Epithelial cell of esophagus (primary cell): ENCODE results near the gene SUN3.
A peak's percentile ranks its signal among the peaks of the same experiment; 100 is the strongest.

ENCODE experiments used
- DNase-seq: peaks from one replicate; pipeline ENCODE4 v3.0.0; 2010; ENCODE audit warnings: low read depth
- H3K4me3 ChIP-seq: 2 replicates; pipeline ENCODE4 v1.5.1; 2011; ENCODE audit warnings: mild to moderate bottlenecking, low read length, control low read depth
- CTCF ChIP-seq: IDR thresholded peaks from 2 replicates; pipeline ENCODE4 v1.5.1; 2011; ENCODE audit warnings: low read depth, mild to moderate bottlenecking, low read length, control low read depth, inconsistent platforms; ENCODE audit not compliant: insufficient read depth; ENCODE audit errors: missing control alignments

SUN3 gene

GRCh38 chr7:48035301-48035966, 6.5 kb upstream of the SUN3 start, which contains the start of gene C7orf57:
C7orf57 (plus strand) TSS chr7:48035543; CDS start chr7:48036309, 766 bp downstream.
- peak; percentile 25 for TF ChIP-seq CTCF
- DNase-seq: peak; percentile 92
- H3K4me3 ChIP-seq: peak within 1 kb of the TSS; percentile 50

- no peak overlapping the region for H3K4me3 ChIP-seq
- peak; percentile 34 for DNase-seq
- no peak for TF ChIP-seq CTCF
Observed at GRCh38 chr7:48033922-48034321, 5.0 kb upstream of the SUN3 start.

- no peak overlapping the region for H3K4me3 ChIP-seq
- TF ChIP-seq CTCF: no peak
- peak; percentile 33 for DNase-seq
Observed at GRCh38 chr7:48031111-48031510, 2.2 kb upstream of the SUN3 start.

- H3K4me3 ChIP-seq: no peak overlapping the region
- TF ChIP-seq CTCF: no peak
- peak; percentile 56 for DNase-seq
Observed at GRCh38 chr7:48025624-48026023, 3.3 kb downstream of the SUN3 start.

- H3K4me3 ChIP-seq: no peak overlapping the region
- TF ChIP-seq CTCF: no peak
- DNase-seq: no peak
Observed at GRCh38 chr7:48017674-48018073, 11.2 kb downstream of the SUN3 start.

- H3K4me3 ChIP-seq: no peak overlapping the region
- DNase-seq: no peak
- TF ChIP-seq CTCF: no peak
Observed at GRCh38 chr7:48016641-48017040, 12.3 kb downstream of the SUN3 start.

GRCh38 chr7:48011951-48012350, 17.0 kb downstream of the SUN3 start:
- no peak for TF ChIP-seq CTCF
- H3K4me3 ChIP-seq: no peak overlapping the region
- DNase-seq: no peak
